IPS-NIHi7 (cell line): ENCODE measurements around the gene SNRK.
"Not testable (repeated sequence)": the region's sequence is repeated elsewhere in the genome, so short reads cannot be mapped to it uniquely, and the experiment has no call there.

Source experiments
- DNase-seq: peaks from one replicate; pipeline ENCODE4 v3.0.0; 2012; ENCODE audit warnings: mixed read lengths; ENCODE audit errors: extremely low spot score

Gene SNRK

GRCh38 chr3:43346978-43347749 is 60.8 kb downstream of the SNRK start:
- no peak for DNase-seq

- DNase-seq, result no peak
Observed at GRCh38 chr3:43347774-43348173, 61.4 kb downstream of the SNRK start.

- no peak for DNase-seq
Observed at GRCh38 chr3:43348350-43348749, 62.0 kb downstream of the SNRK start.

- DNase-seq, result no peak
Observed at GRCh38 chr3:43348852-43349574, 62.7 kb downstream of the SNRK start.

GRCh38 chr3:43349716-43350115 is 63.4 kb downstream of the SNRK start:
- DNase-seq, result no peak

GRCh38 chr3:43353393-43353792 is 67.1 kb downstream of the SNRK start:
- DNase-seq, result no peak

- no peak for DNase-seq
Observed at GRCh38 chr3:43353923-43354670, 67.8 kb downstream of the SNRK start.

- not testable (repeated sequence) for DNase-seq
Observed at GRCh38 chr3:43356033-43356432, 69.7 kb downstream of the SNRK start.

GRCh38 chr3:43361077-43361476 is 74.7 kb downstream of the SNRK start:
- DNase-seq, result no peak

GRCh38 chr3:43362183-43362582 is 75.8 kb downstream of the SNRK start:
- DNase-seq, result no peak

GRCh38 chr3:43362961-43363360 is 76.6 kb downstream of the SNRK start:
- no peak for DNase-seq

- no peak for DNase-seq
Observed at GRCh38 chr3:43363621-43364266, 77.4 kb downstream of the SNRK start.

- DNase-seq, result no peak
Observed at GRCh38 chr3:43364494-43364893, 78.2 kb downstream of the SNRK start.

- no peak for DNase-seq
Observed at GRCh38 chr3:43364926-43365325, 78.6 kb downstream of the SNRK start.

- no peak for DNase-seq
Observed at GRCh38 chr3:43365601-43366305, 79.4 kb downstream of the SNRK start.

GRCh38 chr3:43366481-43366880 is 80.1 kb downstream of the SNRK start:
- DNase-seq, result no peak

GRCh38 chr3:43366885-43367284 is 80.5 kb downstream of the SNRK start:
- DNase-seq, result no peak

GRCh38 chr3:43369404-43370292 is 83.3 kb downstream of the SNRK start:
- no peak for DNase-seq

- DNase-seq, result no peak
Observed at GRCh38 chr3:43370293-43370980, 84.1 kb downstream of the SNRK start.

GRCh38 chr3:43371494-43371893 is 85.2 kb downstream of the SNRK start:
- DNase-seq, result no peak
